NCI-H2196 (cell line): ENCODE results near the gene C8A.

Experiments used
- DNase-seq: peaks from one replicate; lab custom pipeline; 2025; ENCODE audit not compliant: unreplicated experiment; lab: John Stamatoyannopoulos, UW

Gene C8A

GRCh38 chr1:56923201-56923600 is 68.6 kb downstream of the C8A start:
- DNase-seq, result no peak

GRCh38 chr1:56924116-56924515 is 69.5 kb downstream of the C8A start:
- no peak for DNase-seq

GRCh38 chr1:56925193-56925592 is 70.6 kb downstream of the C8A start:
- DNase-seq, result no peak

- no peak for DNase-seq
These were observed 72.6 kb downstream of the C8A start for GRCh38 chr1:56927171-56927570.

DNA sequence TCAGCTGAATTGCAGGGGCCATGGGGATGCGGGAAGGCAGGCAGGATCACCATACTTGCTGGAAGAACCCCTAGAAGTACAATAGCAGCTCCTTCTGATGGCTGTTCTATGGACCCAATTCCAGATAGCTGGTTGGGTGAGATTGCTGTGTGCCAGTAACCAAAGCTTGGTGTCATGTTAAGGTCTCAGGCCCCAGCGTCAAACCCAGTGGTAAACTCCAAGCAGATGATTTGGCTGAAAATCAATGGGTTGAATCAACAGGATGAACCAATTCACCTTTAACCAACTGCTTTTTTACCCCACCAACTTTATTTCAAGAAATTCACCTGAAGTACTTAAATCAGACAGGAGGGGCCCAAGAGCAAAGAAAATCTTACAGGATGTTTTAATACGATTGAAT is 73.4 kb downstream of the C8A start:
- no peak for DNase-seq

- DNase-seq, result no peak
These were observed 74.9 kb downstream of the C8A start for GRCh38 chr1:56929492-56929891.

- no peak for DNase-seq
These were observed 76.6 kb downstream of the C8A start for GRCh38 chr1:56931211-56931610.

- no peak for DNase-seq
These were observed 77.1 kb downstream of the C8A start for GRCh38 chr1:56931686-56932085.

GRCh38 chr1:56933161-56933560 is 78.6 kb downstream of the C8A start:
- no peak for DNase-seq

GRCh38 chr1:56933606-56934005 is 79.0 kb downstream of the C8A start:
- DNase-seq, result no peak

GRCh38 chr1:56934430-56935060 is 79.9 kb downstream of the C8A start:
- no peak for DNase-seq

GRCh38 chr1:56938646-56939045 is 84.0 kb downstream of the C8A start:
- no peak for DNase-seq

- DNase-seq, result no peak
These were observed 84.6 kb downstream of the C8A start for GRCh38 chr1:56939209-56939608.

DNA sequence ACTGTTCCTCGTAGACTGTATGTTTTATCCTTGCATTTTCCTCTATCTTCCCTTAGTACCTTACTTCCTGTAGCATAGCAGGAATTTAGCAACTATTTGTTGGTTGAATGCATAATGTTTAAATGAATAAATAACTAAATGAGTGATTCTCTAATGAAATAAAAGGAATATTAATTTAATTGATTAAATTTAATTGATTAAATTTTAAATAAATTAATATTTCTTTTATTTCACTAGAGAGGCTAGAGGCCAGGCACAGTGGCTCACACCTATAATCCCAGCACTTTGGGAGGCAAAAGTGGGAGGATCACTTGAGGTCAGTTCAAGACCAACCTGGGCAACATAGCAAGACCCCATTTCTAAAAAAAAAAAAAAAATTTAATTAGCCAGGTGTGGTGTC is 85.4 kb downstream of the C8A start:
- no peak for DNase-seq

GRCh38 chr1:56948403-56949023 is 93.9 kb downstream of the C8A start:
- no peak for DNase-seq

GRCh38 chr1:56952501-56952900 is 97.9 kb downstream of the C8A start:
- no peak for DNase-seq

DNA sequence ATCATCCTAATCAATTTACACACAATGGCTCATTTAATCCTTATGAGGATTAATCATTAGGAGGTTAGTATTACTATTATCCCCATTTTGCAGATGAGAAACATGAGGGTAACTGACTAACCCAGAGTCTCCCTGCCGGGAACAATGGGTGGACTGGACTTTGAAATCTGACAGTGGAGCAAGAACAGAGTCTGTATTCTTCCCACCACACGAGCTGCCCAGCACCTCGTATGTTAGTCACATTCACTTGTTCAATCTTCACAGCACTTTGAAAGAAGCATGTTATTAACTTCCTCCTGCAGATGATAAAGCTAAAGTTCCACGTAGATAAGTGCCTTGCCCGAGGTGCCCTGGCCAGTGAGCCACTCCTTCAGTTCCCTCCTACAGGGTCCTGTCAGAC is 98.8 kb downstream of the C8A start:
- no peak for DNase-seq

- no peak for DNase-seq
These were observed 100.1 kb downstream of the C8A start for GRCh38 chr1:56954664-56955063.

DNA sequence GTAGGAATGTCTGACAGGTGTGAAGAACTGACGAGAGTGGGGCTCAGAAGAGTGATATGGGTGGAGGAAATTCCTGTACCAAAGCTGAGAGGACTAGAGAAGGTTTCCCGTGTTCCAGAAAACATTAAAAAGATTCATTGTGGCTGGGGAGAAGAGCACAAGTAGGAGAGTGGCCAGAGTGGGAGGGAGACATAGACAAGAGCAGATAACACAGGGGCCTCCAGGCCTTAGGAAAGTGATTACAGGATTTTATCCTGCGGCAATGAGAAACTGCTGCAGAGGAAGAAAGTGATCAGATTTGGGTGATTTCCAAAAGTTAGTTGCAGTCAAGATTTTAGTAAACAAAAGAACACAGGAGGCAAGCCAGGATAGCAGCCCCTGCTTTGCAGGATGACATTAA is 103.3 kb downstream of the C8A start:
- DNase-seq, result no peak

DNA sequence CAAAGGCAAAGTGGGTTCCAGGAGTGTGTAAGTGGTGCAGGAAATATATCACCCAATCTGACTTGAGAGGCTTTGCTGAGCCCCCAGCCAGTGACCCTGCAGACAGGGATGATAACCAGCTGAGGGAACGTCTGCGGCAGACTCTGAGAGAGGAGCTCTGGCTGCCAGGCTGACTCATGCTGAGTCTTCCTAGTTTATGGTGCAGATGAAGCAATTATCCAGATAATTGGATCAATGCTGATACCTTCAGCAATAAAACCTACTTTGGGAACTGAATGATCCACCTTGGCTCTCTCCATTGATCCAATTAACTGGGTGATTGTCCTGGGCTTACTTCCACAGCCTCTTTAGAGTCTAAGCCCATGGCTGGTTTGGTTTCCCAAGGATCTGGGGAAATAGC is 103.9 kb downstream of the C8A start:
- no peak for DNase-seq

- DNase-seq, result no peak
These were observed 106.8 kb downstream of the C8A start for GRCh38 chr1:56961426-56961825.

GRCh38 chr1:56963667-56964066 is 109.1 kb downstream of the C8A start:
- no peak for DNase-seq

DNA sequence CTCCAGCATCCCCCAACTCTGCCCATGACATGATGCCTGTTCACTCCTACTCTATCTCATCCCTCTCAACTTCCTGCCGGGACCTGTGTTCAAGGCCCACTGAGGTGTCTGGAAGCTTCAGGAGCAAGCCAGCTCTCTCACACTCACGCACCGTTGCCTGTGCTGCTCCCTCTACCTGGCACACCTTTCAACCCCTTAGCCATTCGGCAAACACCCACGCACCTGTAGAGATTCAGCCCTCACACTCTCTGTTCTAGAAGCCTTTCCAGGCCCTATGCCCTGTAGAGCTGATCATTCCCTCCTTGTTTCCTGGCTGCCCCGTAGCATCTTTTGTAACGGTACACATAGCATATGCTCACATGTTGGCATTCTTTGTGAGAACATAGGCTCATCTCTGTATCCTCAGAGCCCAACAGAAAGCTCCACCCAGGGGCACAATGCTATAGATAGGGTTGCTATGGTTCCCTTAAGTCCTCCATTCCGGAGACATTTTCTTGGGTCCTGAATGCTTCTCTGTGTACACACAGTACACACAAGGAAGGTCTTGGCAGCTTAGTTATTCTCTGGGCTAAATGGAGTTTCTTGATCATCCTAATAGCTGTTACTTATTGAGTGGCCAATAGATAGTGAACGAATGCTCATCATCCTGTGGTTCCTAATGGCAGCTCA is 109.9 kb downstream of the C8A start:
- no peak for DNase-seq
